ENCODE measurements around the gene KLK3. TPM values are rescaled to one million over a fixed set of nuclear protein-coding genes. Genes with fewer than 3 reads are reported as not detected.

The KLK3 gene
- total RNA-seq, 1 experiment from 2014 or later: not detected

DNA sequence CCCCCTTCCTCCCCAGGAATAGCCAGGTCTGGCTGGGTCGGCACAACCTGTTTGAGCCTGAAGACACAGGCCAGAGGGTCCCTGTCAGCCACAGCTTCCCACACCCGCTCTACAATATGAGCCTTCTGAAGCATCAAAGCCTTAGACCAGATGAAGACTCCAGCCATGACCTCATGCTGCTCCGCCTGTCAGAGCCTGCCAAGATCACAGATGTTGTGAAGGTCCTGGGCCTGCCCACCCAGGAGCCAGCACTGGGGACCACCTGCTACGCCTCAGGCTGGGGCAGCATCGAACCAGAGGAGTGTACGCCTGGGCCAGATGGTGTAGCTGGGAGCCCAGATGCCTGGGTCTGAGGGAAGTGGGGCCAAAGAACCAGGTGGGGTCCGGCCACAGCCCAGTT is 21.7 kb downstream of the KLK3 start:
- TF ChIP-seq, protein P1, sequence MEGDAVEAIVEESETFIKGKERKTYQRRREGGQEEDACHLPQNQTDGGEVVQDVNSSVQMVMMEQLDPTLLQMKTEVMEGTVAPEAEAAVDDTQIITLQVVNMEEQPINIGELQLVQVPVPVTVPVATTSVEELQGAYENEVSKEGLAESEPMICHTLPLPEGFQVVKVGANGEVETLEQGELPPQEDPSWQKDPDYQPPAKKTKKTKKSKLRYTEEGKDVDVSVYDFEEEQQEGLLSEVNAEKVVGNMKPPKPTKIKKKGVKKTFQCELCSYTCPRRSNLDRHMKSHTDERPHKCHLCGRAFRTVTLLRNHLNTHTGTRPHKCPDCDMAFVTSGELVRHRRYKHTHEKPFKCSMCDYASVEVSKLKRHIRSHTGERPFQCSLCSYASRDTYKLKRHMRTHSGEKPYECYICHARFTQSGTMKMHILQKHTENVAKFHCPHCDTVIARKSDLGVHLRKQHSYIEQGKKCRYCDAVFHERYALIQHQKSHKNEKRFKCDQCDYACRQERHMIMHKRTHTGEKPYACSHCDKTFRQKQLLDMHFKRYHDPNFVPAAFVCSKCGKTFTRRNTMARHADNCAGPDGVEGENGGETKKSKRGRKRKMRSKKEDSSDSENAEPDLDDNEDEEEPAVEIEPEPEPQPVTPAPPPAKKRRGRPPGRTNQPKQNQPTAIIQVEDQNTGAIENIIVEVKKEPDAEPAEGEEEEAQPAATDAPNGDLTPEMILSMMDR (IDR thresholded peaks at IDR 0.05): no peak
- TF ChIP-seq, protein P2, sequence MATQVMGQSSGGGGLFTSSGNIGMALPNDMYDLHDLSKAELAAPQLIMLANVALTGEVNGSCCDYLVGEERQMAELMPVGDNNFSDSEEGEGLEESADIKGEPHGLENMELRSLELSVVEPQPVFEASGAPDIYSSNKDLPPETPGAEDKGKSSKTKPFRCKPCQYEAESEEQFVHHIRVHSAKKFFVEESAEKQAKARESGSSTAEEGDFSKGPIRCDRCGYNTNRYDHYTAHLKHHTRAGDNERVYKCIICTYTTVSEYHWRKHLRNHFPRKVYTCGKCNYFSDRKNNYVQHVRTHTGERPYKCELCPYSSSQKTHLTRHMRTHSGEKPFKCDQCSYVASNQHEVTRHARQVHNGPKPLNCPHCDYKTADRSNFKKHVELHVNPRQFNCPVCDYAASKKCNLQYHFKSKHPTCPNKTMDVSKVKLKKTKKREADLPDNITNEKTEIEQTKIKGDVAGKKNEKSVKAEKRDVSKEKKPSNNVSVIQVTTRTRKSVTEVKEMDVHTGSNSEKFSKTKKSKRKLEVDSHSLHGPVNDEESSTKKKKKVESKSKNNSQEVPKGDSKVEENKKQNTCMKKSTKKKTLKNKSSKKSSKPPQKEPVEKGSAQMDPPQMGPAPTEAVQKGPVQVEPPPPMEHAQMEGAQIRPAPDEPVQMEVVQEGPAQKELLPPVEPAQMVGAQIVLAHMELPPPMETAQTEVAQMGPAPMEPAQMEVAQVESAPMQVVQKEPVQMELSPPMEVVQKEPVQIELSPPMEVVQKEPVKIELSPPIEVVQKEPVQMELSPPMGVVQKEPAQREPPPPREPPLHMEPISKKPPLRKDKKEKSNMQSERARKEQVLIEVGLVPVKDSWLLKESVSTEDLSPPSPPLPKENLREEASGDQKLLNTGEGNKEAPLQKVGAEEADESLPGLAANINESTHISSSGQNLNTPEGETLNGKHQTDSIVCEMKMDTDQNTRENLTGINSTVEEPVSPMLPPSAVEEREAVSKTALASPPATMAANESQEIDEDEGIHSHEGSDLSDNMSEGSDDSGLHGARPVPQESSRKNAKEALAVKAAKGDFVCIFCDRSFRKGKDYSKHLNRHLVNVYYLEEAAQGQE (IDR thresholded peaks at IDR 0.05; ENCODE audit: insufficient read depth in 1 of 2, low read depth in 2 of 2, low read length in 1 of 2): no peak
- no peak for TF ChIP-seq POLR2AphosphoS5 (IDR thresholded peaks at IDR 0.05; ENCODE audit: low read depth, low read length)
- no peak for TF ChIP-seq SIN3A (IDR thresholded peaks at IDR 0.05; ENCODE audit: borderline replicate concordance, insufficient read depth, low read depth, low read length)
- no peak for TF ChIP-seq TCF7L2 (IDR thresholded peaks at IDR 0.05; ENCODE audit: low read depth, low read length)
- H3K27ac ChIP-seq (ENCODE audit: low read length): no peak overlapping the region
- no peaks in the 10 kb centered on the region for H3K9me3 ChIP-seq (ENCODE audit: control insufficient read depth, insufficient read depth, low read depth, low read length)
- DNase-seq (ENCODE audit: low read depth, low spot score) (no peak), ATAC-seq (no peak)
- in situ Hi-C loops (cut with HindIII; ENCODE audit: low pct_unique_long_range_greater_than_20kb, low sequenced_read_pairs) (no loop called here), intact Hi-C loops (cut with micrococcal nuclease; ENCODE audit: unreplicated experiment) (no loop called here)
- POLR2A ChIA-PET: no interaction called here
- BruUV-seq (replicated peaks): no TSS peak
- H3K4me3 ChIP-seq (ENCODE audit: low read depth in 2 of 2, low read length in 2 of 2): no peak overlapping the region
- H3K4me1 ChIP-seq (ENCODE audit: control insufficient read depth, insufficient read depth, low read length): no peaks in the 10 kb centered on the region
- H3K27me3 ChIP-seq (ENCODE audit: control insufficient read depth, insufficient read depth, low read length): peaks cover 7% of the 10 kb centered on the region; the same call in 1 of the 2 replicates
- H3K36me3 ChIP-seq (ENCODE audit: control insufficient read depth, insufficient read depth, low read length): no peaks in the 10 kb centered on the region
- CTCF ChIA-PET: no interaction called here

DNA sequence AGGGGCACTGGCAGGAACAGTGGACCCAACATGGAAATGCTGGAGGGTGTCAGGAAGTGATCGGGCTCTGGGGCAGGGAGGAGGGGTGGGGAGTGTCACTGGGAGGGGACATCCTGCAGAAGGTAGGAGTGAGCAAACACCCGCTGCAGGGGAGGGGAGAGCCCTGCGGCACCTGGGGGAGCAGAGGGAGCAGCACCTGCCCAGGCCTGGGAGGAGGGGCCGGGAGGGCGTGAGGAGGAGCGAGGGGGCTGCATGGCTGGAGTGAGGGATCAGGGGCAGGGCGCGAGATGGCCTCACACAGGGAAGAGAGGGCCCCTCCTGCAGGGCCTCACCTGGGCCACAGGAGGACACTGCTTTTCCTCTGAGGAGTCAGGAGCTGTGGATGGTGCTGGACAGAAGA is 22.6 kb downstream of the KLK3 start:
- in situ Hi-C loops (cut with HindIII; ENCODE audit: low pct_unique_long_range_greater_than_20kb, low sequenced_read_pairs): no loop called here
- ChIA-PET CTCF (no interaction called here), POLR2A (no interaction called here)
- ATAC-seq (no peak), DNase-seq (ENCODE audit: low read depth, low spot score) (no peak)
- TF ChIP-seq, protein P1 (IDR thresholded peaks at IDR 0.05): no peak
- TF ChIP-seq TCF7L2 (IDR thresholded peaks at IDR 0.05; ENCODE audit: low read depth, low read length) (no peak), SIN3A (IDR thresholded peaks at IDR 0.05; ENCODE audit: borderline replicate concordance, insufficient read depth, low read depth, low read length) (no peak), POLR2AphosphoS5 (IDR thresholded peaks at IDR 0.05; ENCODE audit: low read depth, low read length) (no peak)
- TF ChIP-seq, protein P2 (IDR thresholded peaks at IDR 0.05; ENCODE audit: insufficient read depth in 1 of 2, low read depth in 2 of 2, low read length in 1 of 2): no peak
- no peaks in the 10 kb centered on the region for H3K36me3 ChIP-seq (ENCODE audit: control insufficient read depth, insufficient read depth, low read length)
- no peaks in the 10 kb centered on the region for H3K4me1 ChIP-seq (ENCODE audit: control insufficient read depth, insufficient read depth, low read length)
- no TSS peak for BruUV-seq (replicated peaks)
- intact Hi-C loops (cut with micrococcal nuclease; ENCODE audit: unreplicated experiment): no loop called here
- no peak overlapping the region for H3K4me3 ChIP-seq (ENCODE audit: low read depth in 2 of 2, low read length in 2 of 2)
- no peak overlapping the region for H3K27ac ChIP-seq (ENCODE audit: low read length)
- H3K9me3 ChIP-seq (ENCODE audit: control insufficient read depth, insufficient read depth, low read depth, low read length): no peaks in the 10 kb centered on the region
- peaks cover 7% of the 10 kb centered on the region; the same call in 1 of the 2 replicates for H3K27me3 ChIP-seq (ENCODE audit: control insufficient read depth, insufficient read depth, low read length)
